MM.1S (cell line): ENCODE measurements around the gene RAPGEFL1.

ENCODE experiments used
- EZH2 ChIP-seq: fragments of 300-600 bp; sonication (generic); optimal IDR thresholded peaks from 2 replicates; pipeline ENCODE3; 2017; ENCODE audit warnings: low read depth, mild to moderate bottlenecking, antibody characterized with exemption, low read length, mixed read lengths
- EZH2phosphoT487 ChIP-seq: fragments of 300-600 bp; sonication (generic); IDR thresholded peaks from 2 replicates; pipeline ENCODE4 v1.6.1; 2018; ENCODE audit warnings: antibody characterized with exemption, low read length
- TF ChIP-seq, protein P1 (sequence below): fragments of 300-600 bp; sonication (generic); IDR thresholded peaks from 2 replicates; pipeline ENCODE4 v1.5.1; 2016; ENCODE audit warnings: antibody characterized with exemption, low read length, mixed read lengths

DNA sequence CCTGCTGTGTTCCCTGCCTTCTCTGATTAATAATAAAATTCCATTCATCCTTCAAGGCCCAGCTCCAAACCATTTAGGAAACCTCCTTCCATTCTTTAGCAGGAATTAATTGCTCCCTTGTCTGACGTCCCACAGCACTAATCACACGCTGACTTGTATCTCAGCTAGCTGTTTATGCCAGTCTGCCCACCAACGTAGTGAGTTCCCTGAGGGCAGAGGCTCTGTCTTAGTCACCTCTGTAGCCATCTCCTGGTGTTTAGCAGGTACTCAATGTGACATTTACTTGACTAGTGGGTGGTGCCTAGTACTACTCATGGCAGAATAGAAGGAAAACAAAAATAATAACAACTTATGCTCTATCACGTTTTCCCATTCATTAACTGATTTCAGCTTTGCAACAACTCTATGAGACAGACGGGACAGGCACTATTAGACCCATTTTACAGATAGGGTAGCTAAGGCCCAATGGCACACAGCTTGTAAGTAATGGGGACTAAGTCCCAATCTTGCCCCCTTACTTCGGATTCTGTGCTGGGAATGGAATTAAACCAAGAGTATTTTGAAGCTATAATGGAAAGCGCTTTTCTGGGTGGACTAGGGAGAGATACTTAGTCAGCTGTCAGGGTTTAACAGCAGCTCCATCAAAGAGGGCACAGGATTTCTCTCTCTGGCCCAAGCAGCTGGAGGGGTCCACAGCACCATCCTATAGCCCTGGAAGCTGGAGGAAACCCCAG is 40.9 kb downstream of the RAPGEFL1 start:
- TF ChIP-seq, protein P1, sequence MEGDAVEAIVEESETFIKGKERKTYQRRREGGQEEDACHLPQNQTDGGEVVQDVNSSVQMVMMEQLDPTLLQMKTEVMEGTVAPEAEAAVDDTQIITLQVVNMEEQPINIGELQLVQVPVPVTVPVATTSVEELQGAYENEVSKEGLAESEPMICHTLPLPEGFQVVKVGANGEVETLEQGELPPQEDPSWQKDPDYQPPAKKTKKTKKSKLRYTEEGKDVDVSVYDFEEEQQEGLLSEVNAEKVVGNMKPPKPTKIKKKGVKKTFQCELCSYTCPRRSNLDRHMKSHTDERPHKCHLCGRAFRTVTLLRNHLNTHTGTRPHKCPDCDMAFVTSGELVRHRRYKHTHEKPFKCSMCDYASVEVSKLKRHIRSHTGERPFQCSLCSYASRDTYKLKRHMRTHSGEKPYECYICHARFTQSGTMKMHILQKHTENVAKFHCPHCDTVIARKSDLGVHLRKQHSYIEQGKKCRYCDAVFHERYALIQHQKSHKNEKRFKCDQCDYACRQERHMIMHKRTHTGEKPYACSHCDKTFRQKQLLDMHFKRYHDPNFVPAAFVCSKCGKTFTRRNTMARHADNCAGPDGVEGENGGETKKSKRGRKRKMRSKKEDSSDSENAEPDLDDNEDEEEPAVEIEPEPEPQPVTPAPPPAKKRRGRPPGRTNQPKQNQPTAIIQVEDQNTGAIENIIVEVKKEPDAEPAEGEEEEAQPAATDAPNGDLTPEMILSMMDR: no peak
- TF ChIP-seq EZH2 (no peak), EZH2phosphoT487 (no peak)
